Keratinocyte (primary cell): ENCODE data around the gene CINP.

ENCODE experiments used
- CTCF ChIP-seq, 3 experiments: IDR thresholded peaks in 1 of 3; conservative IDR thresholded peaks in 1 of 3; optimal IDR thresholded peaks in 1 of 3; 2 replicates in 2 of 3; 3 replicates in 1 of 3; pipeline versions ENCODE3 to v1.5.1; 2011; ENCODE audit warnings: low read length in 3 of 3, mild to moderate bottlenecking in 3 of 3, moderate library complexity in 2 of 3, control low read depth in 1 of 3, inconsistent platforms in 1 of 3; ENCODE audit not compliant: insufficient read depth in 2 of 3; ENCODE audit errors: extremely low read depth in 1 of 3
- EZH2 ChIP-seq: IDR thresholded peaks from one replicate; pipeline ENCODE4 v1.6.1; 2012; ENCODE audit warnings: inconsistent platforms, mild to moderate bottlenecking, low read length, moderate library complexity

- no peak for TF ChIP-seq CTCF (optimal IDR thresholded peaks at IDR 0.05 in 1 of 3, IDR thresholded peaks at IDR 0.05 in 1 of 3, conservative IDR thresholded peaks at IDR 0.05 in 1 of 3; ENCODE audit: extremely low read depth in 1 of 3, insufficient read depth in 2 of 3, low read length in 3 of 3)
- no peak for TF ChIP-seq EZH2
Observed at GRCh38 chr14:102304611-102305506, 57.8 kb downstream of the CINP start, which contains the start of gene MOK.
